ENCODE results near the gene SGCA.

The SGCA gene

DNA sequence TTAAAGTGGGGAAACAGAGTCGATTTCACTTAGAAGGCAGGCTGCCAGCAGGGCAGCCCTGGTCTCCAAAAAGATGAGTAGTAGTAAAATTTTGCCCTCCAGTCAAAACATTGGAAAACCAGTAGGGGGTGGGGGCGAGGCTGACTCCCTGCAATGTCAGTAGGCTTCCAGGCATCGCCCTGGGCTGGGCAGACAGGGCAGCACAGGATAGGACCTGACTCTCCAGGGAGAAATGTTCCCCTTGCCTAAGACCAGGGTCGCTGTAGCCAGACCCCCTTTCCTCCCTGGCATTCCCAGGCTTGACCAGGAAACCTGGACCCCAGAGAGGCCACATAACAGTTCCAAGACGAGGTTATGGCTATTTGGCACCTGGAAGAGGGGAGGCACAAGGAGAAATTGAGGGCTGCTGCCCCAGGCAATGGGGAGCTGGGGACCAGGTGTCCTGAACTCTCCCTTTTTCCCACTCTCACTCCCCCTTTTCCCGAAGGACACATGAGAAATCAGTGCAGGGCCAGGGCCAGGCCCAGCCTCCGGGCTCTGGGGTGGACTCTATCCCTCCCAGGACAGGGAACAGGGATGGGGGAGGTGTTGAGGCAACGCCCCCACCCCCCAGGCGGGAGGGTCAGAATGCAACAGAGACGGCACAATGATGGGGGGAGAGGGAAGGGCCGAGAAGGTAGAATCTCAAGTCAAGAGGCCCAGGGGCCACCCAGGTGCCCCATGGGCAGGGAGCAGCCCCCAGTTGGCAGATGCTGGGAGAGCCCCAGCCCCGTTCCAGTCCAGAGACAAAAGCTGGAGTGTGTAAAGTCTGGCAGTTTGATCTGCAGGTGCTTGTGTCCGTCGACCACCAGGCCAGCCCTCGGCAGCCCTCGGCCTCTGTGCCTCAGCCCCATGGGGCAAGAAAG lies 31.3 kb upstream of the SGCA start:
- peak; percentile 63 for DNase-seq (ENCODE audit: low read depth)

DNA sequence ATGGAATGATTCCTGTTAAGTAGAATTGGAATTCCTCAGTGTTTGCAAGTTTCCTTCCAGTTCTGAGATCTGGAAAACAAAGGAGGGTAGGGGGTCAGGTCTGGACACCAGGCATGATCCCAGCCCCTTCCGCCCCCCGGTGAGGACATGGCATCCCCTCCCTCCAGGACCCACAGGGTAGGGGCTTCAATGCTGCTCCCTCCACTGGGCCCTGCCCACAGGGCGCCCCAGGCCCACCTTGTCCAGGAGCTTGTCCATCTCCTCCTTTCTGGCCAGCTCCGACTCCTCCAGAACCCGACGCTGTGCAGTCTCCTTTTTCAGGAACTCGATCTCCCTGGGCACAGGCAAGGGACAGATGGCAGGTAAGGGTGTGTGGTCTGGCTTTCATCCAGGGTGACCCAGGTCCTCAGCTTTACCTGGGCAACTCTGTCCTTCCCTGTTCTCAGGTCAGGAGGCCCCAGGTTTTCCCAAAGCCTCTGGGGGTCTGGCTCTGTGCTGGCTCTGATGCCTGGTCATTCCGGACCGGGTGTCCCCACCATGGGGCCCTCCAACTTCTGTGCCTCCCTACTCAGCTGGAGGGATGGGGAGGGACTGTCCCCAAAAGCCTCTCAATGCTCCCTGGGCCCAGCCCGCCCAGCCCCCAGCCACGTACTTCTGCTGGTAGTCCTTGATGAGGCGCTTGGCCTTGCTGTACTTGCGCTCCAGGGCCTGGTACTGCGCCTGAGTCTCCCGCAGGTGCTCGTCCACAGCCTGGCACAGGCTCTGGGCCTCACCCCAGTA lies 30.3 kb upstream of the SGCA start:
- DNase-seq (ENCODE audit: low read depth), result no peak

DNA sequence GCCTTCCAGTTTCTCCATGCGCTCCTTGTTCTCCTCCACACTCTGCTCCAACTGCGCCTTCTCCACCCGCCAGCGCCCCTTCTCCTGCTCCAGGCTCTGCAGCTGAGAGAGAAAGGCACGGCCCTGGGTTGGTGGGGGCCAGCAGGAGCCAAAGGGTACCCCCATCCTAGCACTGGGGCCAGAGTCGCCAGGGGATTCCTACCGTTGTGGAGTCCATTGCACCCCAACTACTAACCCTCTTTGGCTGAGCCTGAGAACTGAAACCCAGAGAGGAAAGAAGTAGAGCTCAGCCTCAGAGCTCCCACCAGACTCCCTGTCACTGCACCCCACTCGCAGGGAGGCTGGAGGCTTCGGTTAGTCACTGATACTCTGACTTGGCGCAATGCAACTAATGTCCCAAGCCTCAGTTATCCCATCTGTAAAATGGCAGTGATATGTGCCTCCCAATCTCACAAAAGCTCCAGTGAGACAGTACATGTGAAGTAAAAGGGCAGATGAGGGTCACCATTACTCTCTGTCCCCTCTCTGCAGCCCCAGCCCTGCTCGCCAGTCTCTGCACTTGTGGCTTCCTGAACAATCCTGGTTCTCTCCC lies 29.6 kb upstream of the SGCA start:
- no peak for DNase-seq (ENCODE audit: low read depth)

DNA sequence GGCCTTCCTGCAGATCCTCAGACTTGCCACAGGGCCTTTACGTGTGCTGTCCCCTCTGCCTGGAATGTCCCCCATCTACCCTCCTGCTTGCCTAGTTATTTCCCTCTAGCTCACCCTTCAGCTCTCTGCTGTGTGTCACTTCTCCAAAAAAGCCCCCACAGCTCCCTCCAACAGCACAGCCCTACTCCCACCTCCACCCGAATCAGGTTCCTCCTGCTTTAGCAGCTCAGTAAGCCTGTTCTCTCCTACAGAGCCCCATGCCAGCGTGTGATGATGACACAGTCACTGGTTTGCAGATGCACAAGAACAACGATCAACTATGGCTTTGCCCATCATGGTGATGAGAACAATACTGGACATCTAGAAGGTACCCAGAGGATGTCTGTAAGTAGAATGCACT lies 28.8 kb upstream of the SGCA start:
- no peak for DNase-seq (ENCODE audit: low read depth)

DNA sequence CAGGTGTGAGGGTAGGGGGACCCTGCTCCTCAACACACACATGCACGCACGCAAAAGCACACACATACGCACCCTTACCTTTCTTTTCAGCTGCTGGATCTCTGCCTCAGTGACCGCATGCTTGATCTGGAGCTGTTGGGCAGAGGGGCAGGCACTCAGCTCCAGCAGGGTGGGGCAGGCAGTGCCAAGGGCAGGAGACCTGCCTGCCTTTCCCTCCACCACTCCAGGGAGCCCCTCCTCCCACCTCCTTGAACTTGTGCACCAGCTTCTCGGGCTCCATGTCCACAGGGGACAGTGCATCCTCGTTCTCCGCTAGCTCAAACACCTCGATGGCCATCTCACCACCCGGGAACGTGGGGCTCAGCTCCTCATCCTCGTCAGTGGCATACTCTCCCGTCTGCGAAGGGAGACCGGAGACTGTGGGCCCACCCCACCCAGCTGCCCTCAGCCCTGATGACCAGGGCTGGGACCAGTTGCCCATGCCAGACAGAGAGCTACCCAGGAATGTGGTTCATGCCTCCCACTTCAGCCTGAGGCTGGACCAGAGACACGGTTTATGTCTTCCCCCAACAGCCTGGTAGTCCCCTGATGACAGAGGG lies 26.5 kb upstream of the SGCA start:
- DNase-seq (ENCODE audit: low read depth), result no peak

DNA sequence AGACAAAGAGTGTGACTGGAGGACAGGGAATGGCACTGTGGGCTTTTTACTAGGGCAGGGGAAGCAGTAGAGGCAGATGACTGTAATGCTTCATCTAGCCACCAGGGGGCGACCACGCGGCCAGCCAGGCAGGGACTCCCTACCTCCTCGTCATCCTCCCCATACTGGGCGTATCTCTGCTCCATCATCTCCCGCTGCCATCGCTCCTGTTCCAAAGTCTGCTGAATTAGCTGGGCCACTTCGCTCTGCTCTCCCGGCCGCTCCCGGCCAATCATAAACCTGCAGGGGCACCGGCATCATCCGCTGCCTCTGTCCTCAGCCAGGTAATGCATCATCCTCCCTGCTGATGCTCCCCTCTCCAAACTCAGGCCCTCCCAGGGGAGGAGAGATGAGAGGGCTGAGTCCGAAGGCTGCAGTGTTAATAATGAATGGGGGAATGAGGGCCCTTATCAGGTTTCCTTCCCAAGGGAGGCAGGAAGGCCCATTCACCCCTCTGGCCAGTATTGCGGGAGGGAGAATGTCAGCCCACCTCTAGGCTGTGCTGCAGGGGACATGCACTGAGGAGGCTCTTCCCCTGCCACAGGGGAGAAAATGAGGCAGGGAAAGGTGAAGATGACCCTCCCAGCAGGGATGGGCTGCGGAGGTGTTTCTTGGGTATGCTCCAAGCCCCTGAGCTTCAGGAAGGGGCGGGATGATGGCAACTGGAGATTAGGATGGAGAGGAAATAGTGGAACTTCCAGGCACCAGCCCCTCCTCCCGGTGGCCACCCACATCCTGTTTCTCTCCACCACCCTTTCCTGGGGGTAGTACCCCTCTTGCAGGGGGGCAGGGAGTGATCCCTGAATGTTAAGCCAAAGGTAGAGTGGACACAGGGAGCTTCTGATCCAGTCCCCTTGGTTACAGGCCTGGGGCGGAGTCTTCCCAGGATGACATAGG lies 25.6 kb upstream of the SGCA start:
- peak; percentile 87 for DNase-seq (ENCODE audit: low read depth)

DNA sequence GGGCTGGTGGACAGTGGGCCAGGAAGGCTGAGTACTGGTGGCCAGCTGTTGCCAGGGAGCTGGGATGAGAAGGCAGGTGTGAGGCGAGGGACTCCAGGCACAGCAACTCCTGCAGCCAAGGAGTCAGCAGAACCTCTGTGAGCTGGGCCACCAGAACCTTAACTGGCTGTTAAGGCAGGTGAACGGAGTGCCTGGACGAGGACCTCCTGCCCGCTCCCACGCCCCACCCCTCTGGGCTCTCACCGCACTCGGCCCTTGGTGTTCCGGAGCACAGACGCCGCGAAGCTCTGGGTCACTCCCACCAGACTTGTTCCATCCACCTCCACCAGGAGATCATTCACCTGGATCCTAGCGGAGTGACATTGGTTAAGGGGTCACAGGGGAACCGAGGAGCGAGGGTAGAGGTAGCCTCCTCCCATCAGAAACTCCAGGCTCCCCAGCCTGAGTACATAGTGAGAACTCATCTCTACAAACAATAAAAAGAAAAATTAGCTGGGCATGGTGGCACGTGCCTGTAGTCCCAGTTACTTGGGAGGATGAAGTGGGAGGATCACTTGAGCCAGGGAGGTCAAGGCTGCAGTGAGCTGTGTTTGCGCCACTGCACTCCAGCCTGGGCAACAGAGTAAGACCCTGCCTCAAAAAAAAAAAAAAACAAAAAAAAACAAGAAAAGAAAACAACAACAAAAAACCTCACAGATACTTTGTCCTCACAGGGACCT lies 24.6 kb upstream of the SGCA start:
- no peak for DNase-seq (ENCODE audit: low read depth)

DNA sequence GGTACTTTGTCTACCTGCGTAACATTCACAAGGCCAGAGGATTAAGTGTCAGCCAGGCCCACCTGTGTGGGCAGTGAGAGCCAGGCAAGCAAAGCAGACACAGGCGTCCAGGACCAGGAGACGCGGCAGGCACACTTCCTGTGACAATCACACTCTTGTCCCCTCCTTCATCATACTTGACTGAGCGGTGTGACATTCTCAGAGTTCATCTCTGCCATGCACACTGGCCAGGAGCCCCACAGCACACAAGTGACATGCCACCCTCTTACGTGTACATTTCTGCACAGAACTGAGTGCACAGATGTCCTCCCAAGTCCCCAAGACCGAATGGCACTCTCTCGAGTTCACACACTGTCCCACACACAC lies 24.1 kb upstream of the SGCA start:
- DNase-seq (ENCODE audit: low read depth), result no peak

DNA sequence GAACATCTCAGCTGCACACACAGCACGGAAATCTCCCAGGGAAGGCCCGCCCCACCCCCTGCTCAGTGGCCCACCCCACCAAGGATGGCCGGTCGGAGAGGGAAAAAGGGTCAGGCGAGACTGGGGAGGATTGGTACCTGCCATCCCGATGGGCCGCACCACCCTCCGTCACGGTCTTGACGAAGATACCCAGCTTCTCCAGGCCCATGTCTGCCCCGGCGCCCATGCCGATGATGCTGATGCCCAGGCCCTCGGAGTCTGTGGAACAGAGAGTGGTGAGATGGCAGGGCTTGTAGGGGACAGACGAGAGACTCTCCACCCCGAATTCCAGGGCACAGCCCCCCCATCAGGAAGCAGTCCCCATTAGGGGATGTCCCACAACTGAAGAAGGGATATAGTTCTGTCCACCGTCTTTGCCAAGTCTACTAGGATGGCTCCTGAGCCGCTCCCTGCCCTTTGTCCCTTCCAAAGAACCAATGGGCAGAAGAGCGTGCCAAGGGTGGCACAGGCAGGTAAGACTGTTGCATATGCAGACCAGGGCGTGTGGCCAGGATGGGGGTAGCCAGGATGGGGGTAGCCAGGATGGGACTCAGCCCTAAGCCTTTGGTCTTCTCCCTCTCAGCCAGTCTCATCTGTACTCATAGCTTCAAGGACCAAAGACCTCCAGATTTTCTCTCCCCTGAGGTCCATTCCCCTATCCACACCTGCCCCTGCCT lies 22.2 kb upstream of the SGCA start:
- no peak for DNase-seq (ENCODE audit: low read depth)

DNA sequence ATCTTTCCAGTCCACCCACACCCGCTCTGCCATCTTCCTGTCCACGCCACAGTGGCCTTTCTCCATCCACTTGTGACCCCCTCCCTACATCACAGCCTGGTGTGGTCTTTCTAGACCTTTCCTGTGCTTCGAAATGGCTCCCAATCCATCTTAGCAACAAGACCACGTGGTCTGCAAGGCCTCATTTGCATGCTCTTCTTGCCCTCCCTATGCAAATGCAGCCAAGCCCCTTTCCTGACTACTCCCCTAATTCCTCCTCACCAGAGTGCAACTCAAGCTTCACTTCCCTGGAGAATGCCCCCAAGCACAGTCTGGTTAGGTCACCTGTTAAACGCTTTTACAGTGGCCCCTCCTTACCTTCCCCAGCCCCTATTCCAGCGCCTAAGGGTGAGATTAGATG lies 21.4 kb upstream of the SGCA start:
- no peak for DNase-seq (ENCODE audit: low read depth)

DNA sequence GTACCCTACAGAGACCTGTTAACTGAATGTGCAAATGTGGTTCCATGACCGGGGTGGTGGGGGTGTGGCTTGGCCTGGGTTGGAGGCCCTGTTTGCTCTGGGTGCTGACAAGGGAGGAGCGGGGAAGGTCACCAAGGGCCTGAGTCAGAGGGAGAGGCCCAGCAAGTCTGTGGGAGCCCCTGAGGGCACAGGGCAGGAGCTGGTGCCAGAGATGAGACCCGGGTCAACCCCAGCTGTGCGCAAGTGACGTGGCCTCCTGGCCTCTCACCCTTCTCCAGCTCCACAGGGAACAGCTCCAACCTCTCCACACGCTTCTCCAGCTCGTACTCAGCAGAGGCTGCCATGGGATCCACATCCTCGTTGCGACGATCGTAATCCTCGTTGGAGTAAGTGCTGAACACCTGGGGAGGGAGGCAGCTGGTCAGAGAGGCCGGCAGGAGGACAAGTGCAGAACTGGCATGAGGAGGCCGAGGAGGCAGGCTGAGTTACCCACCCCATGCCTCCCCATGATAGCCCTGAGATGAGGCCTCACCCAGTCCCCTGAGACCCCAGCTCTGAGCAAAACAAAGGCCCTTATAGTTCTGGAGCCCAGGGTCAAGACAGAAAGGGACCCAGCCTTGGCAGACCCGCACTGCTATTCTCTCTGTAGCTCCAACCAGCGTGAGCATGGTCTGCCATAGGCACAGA lies 20.8 kb upstream of the SGCA start:
- DNase-seq (ENCODE audit: low read depth), result peak; percentile 66

DNA sequence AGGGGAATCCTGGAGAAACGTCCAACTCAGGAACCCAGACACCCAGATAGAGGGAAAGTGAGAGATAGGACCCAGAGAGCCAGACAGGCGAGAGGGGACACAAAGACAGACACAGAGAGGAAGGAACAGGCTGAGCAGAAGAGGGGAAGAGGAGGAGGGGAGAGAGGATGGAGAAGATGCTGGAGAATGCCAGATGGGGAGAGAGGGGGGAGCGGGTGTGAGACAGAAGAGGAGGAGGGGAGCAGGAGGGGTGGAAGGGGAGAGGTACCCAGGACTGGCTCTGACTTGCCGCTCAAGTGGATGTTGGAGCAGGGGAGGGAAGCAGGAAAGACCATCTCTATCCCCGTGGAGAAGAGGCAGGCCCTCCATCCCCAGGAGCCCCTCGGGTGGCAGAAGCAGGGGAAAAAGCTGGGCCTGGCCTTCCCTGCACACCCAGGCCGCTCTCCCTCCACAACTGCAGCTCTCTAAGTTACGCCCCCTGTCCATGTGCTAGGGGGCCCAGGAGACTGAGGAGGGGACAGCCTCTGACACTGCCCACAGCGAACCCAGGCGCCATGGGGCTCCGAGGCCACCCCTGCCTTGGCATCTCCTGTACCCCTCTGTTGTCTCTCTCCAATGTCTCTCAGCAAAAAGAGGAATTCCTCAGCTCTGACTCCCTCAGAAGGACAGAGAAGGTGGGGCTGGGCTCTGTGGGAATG lies 20.1 kb upstream of the SGCA start:
- DNase-seq (ENCODE audit: low read depth), result no peak

DNA sequence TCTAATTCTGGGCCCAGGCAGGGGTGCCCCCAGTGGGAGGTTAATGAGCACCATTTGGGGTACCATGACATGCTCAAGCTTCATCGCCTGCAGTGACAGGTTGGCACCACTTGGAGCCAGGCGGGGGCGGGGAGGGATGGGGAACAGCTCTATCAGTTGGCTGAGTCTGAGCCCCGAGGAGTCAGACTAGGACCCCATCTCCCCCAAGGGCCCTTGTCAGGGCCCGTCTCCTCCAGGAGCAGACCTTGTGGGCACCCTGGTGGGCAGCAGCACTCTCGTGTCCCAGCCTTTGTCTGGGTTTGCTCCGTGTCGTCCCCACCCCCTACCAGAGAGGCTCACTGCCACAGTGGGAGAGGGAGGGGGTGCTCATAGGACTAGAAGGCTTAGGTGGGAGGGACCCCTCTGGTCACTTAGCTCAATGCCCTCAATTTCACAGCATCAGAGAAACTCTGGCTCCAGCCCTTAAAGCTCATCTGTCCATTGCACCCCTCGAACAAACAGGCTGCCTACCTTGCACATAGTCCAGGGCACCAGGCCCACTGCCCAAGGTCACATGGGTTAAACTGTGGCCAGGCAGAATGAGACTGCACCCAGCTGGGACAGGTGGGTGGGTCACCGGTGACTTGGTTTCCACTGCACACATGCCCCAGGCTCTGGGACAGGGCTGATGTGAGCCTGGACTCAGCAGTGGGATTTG lies 19.4 kb upstream of the SGCA start:
- DNase-seq (ENCODE audit: low read depth), result peak; percentile 42

DNA sequence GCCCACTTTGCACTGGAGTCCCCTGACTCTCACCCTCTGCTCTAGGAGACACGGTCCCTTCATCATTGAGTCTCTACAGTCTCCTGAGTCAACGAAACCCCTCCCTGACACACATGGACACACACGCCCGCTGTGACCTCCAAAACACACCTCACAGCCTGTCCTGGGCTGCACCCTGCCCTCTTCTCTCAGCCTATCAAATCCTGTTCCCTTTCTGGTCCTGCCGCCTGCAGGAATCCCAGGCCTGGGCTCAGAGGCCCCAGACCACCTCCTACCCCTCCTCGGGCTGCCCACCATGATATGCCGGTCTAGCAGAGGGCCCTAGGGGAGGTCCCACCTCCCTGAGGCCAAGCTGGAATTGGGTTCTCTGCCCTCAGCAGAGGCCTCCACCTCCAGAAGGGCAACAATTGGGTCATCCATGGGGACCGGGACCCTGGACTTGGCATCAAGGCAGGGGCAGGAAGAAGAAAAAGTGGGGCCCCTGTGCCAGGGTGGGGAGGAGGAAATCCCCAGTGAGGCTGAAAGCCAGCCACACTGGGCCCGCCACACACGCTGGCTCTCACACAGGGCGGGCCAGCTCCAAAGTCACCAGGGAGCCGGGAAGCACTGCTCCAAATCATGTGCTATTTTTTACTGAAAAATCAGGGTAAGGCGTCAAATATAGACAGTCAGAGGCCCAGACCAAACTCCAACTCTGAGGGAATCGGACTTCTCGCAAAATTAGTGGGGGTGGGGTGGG lies 18.7 kb upstream of the SGCA start:
- peak; percentile 9 for DNase-seq (ENCODE audit: low read depth)

DNA sequence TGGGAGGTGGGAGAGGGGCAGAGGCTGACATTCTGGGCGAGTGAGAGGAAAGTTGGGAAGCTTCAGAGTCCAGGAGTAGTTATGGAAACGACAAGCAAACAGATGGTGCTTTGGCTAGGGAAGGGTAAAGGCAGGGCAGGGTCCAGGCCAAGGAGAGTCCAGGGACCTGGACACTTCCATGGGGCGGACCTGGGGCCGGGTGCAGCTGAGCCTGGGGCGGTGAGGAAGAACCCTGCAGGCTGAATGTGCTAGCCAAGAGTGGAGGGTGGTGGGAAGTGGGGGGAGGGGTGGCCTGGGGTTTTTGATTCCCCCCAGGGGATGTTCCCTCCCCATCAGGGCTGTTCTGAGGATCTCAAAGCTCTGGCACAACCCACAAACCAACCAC lies 18.0 kb upstream of the SGCA start:
- peak; percentile 46 for DNase-seq (ENCODE audit: low read depth)

DNA sequence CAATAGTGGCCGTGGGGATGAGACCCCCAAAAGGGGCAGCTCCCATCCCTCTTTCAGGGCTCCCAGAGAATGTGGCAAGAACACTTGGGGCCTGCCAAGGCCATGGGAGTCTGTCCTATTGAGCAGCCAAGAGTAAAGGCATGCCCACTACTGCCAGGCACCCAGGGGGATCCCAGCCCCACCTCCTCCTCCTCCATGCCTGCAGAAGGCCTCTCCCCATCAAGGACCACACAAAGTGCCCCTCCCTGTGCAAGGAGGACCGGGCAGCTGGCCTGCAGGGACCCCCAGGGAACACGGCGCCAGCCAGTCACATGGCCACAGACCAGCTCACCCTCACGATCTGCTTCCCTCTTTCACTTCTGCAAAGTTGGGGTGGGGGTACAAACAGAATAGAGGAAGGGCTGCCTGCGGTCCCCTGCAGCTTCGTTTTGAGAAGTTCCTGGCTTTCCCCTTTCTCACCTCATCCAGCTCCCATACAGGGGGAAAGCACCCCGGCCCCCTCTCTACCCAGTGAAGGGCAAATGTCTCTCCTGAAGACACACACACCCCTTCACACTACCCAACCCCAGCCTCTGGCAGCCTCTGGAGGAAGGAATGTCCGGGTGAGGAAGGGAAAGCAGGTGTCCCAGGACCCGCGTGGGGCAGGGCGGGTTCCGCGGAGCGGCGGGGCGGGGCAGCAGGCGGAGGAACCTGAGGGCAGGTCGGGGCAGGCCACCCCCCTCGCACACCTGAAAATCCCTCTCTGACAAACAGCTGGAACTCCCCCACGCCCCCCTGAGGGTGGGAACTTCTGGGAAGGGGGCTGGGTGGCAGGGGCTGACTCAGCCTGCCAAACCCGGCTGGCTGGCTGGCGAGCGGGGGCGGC lies 17.3 kb upstream of the SGCA start:
- DNase-seq (ENCODE audit: low read depth), result peak; percentile 68

DNA sequence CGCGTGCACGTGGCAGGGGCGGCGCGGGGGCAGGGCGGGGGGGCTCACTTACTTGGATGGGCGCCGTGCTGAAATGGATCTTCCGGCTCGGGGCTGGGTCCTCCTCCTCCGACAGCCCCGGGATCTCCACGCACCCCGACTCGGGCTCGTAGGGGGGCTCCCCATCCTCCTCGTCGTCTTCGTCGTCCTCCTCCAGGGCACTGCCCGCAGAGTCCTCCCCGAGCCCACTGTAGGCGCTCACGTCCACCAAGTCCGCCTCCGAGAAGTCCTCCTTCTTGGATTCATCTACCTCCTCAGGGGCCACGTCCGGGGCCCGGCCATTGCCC lies 16.8 kb upstream of the SGCA start:
- DNase-seq (ENCODE audit: low read depth), result peak; percentile 42
